Endothelial cell of umbilical vein (primary cell): Measurements from ENCODE around the gene P2RX2.

Source experiments
- EZH2 ChIP-seq: IDR thresholded peaks from 2 replicates; pipeline ENCODE4 v1.6.1; 2012; ENCODE audit warnings: borderline replicate concordance, low read depth, mild to moderate bottlenecking, moderate library complexity, low read length, inconsistent platforms; ENCODE audit not compliant: severe bottlenecking
- FOS ChIP-seq: IDR thresholded peaks from 2 replicates; pipeline ENCODE4 v1.6.1; 2011; ENCODE audit warnings: mild to moderate bottlenecking, low read length, moderate library complexity, borderline replicate concordance; ENCODE audit not compliant: insufficient read depth
- JUN ChIP-seq: IDR thresholded peaks from 2 replicates; pipeline ENCODE4 v1.6.1; 2011; ENCODE audit warnings: borderline replicate concordance, low read depth; ENCODE audit not compliant: insufficient read length, insufficient read depth
- MYC ChIP-seq: IDR thresholded peaks from one replicate; pipeline ENCODE4 v1.6.1; 2011; ENCODE audit warnings: mild to moderate bottlenecking, low read depth, low read length
- POLR2A ChIP-seq: IDR thresholded peaks from 2 replicates; pipeline ENCODE4 v1.6.1; 2012; ENCODE audit warnings: low read depth, mild to moderate bottlenecking, control low read depth, low read length
- POLR2AphosphoS5 ChIP-seq: IDR thresholded peaks from 2 replicates; pipeline ENCODE4 v1.6.1; 2012; ENCODE audit warnings: low read depth, mild to moderate bottlenecking, control low read depth, low read length, moderate library complexity; ENCODE audit not compliant: insufficient read depth
- TF ChIP-seq, protein P1 (sequence below), 2 donors: IDR thresholded peaks; 1 replicate in 1 of 2; 2 replicates in 1 of 2; pipeline ENCODE4 v1.5.1; 2011; ENCODE audit warnings: low read length in 2 of 2, mild to moderate bottlenecking in 2 of 2, moderate library complexity in 2 of 2, control low read depth in 1 of 2, inconsistent platforms in 1 of 2, low read depth in 1 of 2; ENCODE audit not compliant: insufficient read depth in 1 of 2; ENCODE audit errors: extremely low read depth in 1 of 2
- TF ChIP-seq, protein P2 (sequence below): IDR thresholded peaks from 2 replicates; pipeline ENCODE4 v1.6.1; 2011; ENCODE audit not compliant: insufficient read depth, insufficient read length

DNA sequence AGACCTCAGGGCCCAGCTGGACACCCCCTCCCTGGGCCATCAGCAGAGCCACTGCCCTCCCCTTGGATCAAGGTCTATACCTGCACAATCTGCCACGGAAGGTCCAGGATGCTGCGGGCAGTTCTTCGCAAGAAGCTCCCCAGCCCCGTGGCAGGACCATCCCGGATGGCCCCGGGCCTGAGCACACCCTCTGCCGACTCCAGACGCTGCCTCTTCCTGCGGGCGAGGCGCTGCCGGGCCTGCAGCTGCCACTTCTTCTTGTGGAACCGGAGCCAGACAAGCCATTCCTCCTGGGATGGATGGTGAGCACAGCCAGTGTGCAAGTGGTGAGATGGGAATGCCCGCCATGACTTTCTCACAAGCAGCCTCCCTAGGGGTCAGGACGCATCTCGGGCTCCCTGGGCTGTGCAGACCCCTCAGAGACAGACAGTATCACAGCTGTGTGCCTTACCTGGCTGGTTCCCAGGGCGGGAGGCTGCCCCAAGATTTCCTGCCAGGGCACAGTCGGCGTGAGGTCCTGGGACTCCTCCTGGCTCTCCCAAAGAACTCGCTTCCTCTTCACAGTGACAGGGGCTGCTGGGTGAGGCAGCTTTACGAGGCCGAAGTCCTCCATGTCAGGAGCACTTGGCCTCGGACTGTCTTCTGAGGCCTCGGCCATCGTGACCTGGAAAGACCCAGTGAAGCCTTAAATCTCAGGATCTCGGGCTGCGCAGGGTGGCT, 30.8 kb downstream of the P2RX2 start:
- TF ChIP-seq, protein P1, sequence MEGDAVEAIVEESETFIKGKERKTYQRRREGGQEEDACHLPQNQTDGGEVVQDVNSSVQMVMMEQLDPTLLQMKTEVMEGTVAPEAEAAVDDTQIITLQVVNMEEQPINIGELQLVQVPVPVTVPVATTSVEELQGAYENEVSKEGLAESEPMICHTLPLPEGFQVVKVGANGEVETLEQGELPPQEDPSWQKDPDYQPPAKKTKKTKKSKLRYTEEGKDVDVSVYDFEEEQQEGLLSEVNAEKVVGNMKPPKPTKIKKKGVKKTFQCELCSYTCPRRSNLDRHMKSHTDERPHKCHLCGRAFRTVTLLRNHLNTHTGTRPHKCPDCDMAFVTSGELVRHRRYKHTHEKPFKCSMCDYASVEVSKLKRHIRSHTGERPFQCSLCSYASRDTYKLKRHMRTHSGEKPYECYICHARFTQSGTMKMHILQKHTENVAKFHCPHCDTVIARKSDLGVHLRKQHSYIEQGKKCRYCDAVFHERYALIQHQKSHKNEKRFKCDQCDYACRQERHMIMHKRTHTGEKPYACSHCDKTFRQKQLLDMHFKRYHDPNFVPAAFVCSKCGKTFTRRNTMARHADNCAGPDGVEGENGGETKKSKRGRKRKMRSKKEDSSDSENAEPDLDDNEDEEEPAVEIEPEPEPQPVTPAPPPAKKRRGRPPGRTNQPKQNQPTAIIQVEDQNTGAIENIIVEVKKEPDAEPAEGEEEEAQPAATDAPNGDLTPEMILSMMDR (IDR thresholded peaks at IDR 0.05; ENCODE audit: extremely low read depth in 1 of 2, insufficient read depth in 1 of 2, low read depth in 1 of 2, low read length in 2 of 2), result no peak
- TF ChIP-seq POLR2A (no peak), POLR2AphosphoS5 (no peak), EZH2 (no peak), FOS (no peak), MYC (no peak), JUN (no peak)
- TF ChIP-seq, protein P2, sequence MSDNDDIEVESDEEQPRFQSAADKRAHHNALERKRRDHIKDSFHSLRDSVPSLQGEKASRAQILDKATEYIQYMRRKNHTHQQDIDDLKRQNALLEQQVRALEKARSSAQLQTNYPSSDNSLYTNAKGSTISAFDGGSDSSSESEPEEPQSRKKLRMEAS, result no peak
